Activated CD8-positive, alpha-beta memory T cell treated with anti-CD3 and anti-CD28 coated beads, Interleukin-2, amount 50 U/mL, for 24 hours (primary cell): ENCODE measurements around the gene IGF2.
"Not testable (repeated sequence)": the region's sequence is repeated elsewhere in the genome, so short reads cannot be mapped to it uniquely, and the experiment has no call there.

ENCODE experiments used
- DNase-seq: peaks from one replicate; pipeline ENCODE4 v3.0.0-alpha.2; 2020; ENCODE audit errors: extremely low read depth

IGF2 gene

DNA sequence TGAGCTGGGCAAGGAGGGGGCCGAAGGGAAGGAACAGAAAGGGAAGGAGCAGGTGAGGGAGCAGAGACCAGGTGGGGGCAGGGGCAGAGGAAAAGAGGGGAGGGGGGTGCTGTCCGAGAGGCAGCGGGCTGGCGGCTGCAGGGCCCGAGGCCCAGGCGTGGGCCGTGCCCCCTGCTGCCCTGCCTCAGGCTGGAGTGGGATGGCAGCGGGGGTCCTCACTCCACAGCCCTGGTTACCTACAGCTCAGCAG, 2.3 kb downstream of the IGF2 start:
- DNase-seq: no peak

DNA sequence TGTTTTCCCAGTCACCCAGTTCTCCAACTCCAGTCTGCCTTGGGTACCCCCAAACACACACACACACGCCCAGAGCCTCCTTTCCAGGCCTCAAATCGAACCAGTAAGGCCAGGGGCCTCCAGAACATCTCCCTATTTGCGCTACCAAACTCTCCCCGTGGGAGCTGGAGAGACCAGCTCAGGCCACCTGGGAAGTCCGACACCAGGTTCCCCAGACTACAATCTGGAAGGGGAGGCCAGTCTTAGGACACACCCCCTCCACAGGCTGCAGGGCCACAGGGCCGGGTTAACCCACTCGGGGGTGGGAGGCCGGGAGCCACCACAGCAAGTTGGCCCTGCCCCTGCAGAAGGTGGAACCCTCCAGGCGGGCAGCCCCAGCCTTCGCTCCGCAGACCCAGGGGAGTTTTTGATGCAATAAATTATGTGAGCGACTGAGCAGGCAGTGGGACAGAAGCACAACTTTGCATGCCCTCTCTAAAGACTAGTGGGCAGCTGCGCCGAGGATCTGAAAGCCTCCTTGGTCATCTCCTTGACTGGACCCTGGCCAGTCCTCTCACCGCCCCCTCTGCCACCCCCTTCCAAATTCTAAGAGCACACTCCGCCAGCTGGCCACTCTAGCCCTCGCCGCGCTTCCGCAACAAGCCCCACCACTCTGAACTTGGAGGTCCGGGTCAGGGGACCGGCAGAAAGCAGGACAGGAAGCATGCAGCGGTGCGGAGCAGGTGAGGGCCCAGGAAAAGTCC, 2.8 kb downstream of the IGF2 start:
- no peak for DNase-seq

DNA sequence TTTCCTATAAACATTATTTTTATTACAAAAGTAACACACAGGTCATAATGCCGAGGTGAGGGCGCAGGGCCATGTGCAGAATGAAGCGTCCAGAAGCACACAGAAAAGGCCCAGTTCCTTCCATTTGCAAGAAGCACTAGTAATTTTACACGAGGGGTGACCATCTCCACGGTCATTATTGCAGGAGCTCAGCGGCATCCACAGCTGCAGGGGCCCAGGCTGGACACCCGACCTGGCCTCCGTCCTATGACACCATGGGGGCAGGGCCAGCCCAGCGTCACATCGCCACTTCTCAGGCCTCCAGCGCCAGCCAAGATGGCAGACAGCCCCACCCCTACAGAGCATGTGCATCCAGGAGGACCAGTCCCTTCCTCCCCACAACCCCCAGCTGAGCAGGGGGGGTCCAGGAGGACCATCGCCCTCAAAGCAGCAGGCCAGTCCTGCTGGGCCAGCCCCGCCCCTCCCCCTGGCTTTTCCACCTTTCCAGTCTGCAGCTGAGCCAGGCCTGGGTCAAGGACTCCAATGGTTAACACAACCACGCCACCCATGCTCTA, 3.5 kb downstream of the IGF2 start:
- DNase-seq: no peak

DNA sequence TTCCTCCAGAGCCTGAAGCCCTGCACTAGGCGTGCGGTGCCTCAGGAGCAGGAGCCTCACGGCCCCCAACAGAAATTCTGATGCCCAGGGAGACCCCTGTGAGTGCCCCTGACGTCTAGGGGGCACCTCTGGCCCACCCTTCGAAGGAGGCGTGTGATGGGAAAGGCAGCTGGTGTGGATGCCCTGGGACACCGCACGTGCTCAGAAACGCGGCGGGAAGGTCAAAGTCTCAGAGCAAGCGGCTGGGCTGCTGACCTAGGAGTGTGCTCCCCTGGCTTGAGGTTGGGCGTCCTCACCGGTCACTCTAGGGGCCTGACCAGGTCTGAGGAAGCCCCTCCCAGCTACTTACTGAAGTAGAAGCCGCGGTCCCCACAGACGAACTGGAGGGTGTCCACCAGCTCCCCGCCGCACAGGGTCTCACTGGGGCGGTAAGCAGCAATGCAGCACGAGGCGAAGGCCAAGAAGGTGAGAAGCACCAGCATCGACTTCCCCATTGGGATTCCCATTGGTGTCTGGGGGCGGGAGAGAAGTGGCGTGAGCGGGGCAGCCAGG, 4.1 kb downstream of the IGF2 start:
- no peak for DNase-seq

DNA sequence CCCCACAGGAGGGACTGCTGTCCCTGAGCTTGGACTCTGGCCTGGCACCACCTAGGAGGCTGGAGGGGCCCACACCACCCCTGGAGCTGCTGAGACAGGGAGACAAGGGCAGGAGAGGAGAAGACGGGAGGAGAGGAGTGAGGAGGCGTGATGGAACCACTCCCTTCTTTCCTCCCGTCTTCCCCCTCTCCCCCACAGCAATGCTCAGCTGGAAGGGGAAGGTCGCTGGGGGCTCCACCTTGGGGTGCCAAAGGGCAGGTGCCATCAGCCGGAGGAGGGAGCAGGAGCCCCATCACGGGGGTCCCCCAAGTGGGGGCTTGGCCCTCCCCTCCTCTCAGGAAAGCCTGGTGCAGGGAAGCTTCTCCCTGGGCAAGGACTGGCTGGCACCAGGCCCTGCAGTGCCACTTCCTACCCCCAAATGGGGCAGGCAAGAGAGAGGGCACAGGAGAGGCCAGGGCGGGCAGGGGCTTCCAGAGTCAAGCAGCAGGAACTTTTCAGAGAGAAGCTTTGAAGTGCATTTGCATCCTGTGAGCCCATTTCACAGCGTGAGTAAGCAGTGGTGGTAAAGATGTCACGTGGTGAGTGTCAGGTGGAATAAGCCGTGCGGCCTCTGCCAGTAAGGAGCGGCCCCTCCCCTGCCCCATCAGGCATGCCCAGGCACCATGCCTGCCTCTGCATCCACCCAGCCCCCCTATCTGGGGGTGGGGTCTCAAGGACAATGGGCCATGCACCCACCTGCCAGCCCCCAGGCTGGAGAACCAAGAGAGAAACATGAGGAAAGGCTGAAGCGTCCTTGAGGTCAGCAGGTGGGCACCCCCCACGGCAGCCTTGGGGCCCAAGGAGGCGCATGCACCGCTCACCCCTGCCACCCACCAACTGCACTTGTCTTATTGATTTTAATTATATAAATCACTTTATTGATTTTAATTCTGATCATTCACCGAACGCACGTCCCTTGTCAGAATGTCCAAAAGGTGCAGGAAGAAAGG, 4.9 kb downstream of the IGF2 start:
- no peak for DNase-seq

DNA sequence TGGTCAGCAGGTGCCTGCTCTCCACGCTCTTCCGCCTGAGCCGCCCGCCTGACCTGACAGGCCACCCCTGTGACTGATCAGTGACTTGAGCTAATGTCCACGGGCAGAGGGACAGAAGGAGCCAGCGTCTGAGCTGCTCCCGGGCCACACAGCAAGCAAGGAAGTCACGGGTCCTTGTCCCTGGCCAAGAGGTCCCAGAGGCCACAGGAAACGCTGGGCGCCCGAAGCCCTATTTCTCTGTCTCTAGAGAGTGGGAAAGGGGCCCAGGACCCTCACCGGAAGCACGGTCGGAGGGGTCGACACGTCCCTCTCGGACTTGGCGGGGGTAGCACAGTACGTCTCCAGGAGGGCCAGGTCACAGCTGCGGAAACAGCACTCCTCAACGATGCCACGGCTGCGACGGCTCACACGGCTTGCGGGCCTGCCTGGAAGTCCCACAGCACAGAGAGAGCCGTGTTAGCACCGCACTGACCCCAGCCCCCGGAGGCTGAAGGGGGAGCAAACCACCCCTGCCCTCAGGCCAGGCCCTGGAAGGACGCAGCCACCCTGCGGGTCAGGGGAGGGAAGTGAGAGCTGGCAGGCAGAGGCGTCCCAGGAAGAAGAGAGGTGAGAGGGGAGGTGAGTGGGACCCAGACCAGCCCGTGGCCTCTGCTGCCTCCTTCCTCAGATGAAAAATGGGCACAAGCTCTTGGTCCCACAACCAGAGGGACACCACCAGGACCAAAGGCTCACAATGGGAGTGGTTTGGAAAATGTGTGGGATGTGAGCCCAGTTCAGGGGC, 5.8 kb downstream of the IGF2 start:
- DNase-seq: no peak

DNA sequence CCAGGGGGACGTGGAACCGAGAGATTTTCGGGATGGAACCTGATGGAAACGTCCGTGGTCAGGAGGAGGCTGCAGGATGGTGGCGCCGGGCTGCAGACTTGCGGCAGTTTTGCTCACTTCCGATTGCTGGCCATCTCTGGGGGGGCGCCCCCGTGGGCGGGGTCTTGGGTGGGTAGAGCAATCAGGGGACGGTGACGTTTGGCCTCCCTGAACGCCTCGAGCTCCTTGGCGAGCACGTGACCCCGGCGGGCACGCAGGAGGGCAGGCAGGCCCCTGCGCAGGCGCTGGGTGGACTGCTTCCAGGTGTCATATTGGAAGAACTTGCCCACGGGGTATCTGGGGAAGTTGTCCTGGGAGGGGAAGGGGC, 6.3 kb downstream of the IGF2 start:
- DNase-seq: no peak

DNA sequence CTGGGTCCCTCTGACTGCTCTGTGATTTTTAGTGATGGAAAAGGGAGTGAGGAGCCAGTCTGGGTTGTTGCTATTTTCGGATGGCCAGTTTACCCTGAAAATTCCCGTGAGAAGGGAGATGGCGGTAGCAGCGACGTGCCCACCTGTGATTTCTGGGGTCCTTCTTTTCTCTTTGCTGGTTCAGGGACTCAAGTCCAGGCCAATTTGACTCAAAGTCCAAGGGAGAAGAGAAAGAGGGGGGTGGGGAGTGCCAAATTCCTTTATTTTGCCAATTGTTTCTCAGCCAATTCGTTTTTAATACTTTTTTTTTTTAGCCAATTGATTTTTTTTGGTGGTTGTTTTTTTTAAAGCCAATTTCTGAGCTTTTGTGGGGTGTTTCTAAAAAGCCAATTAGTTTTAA, 6.9 kb downstream of the IGF2 start:
- no peak for DNase-seq

DNA sequence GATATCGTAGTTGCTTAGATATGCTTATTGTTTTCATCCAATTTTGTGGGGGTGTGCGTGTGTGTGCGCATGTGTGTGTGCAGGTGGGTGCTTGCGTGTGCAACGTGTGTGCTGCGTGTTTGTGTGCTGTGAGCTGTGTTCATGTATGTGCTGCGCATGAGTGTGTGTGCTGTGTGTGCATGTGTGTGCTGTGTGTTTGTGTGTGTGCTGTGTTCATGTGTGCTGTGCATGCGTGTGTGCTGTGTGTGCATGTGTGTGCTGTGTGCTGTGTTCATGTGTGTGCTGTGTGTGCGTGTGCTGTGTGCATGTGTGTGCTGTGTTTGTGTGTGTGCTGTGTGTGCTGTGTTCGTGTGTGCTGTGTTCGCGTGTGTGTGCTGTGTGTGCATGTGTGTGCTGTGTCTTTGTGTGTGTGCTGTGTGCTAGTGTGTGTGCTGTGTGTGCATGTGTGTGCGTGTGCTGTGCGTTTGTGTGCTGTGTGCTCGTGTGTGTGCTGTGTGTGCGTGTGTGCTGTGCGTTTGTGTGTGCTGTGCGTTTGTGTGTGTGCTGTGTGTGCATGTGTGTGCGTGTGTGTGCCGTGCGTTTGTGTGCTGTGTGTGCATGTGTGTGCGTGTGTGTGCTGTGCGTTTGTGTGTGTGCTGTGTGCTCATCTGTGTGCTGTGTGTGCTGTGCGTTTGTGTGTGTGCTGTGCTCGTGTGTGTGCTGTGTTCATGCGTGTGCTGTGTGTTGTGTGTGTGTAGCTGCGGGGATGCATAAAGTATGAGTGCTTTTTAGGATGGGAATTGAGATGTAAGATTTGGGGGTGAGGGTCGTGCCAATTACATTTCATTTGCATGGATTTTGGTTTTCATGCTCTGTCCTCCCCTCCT, 7.6 kb downstream of the IGF2 start:
- no peak for DNase-seq

DNA sequence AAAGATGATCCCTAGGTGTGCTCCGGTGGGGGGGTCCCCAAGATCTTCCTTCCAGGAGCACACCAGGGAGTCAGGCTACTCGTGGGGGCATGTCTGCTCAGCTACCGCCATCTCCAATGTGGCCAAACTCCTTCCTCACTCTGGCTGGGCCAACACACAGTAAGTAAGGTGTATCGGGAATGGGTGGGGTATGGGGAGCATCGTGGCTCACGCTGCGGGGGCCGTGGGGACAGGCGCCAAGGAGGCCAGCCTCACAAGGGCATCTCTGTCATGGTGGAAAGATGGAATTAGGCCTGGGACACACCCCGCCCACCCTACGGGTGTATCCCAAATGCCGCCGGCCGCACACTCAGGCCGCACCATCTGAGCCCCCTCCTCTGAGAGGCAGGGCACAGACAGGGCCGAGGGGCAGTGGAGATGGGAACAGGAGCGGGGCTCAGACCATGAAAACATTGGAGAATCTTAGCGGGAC, 8.3 kb downstream of the IGF2 start:
- DNase-seq: no peak

DNA sequence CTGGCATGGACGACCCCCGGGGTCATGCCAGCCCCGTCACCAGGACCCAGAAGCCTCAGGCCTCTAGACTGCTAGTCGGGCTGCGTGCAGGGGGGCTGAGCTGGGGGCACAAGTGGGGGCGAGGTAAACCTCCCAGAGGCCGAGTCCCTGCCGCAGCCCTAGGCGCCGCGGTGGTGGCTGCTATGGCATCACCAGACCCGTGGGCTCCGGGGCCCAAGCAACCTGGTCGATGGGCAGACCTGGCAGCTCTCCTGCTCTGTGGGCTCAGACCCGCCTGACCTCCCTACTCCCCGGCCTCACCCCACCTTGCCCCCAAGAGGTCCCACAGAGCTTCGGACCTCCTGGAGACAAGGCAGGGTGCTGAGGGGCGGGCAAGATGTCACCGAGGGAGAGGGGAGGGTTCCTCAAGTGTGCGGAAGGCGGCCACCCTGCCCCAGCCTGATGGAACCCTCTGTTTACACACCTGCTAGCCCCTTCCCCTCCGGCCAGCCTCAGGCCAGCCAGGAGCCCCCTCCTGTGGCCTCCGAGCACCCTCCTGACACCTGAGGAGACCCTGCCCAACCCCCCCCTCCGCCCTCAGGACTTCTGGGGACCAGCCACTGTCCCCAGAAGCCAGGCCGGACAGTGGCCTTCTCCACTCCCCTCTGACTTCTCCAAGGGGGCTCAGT, 9.4 kb downstream of the IGF2 start:
- no peak for DNase-seq

DNA sequence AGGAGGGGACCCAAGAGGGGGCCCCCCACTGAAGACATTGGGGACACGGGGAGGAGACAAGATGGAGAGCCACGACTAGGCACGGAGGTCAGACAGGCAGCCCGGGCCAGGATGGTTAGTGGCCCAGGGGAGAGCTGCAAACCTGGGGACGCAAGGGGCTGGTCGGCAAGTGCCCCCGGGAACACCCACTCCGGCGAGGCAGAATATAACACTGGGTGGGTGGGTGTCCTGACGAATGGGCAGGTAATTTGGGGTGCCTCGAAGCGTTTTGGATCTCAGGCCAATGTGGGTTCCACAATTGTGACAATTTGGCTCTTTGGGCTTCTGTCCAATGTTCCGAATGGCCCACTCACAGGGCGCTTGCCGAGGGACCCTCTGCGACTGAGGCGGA, 9.9 kb downstream of the IGF2 start:
- DNase-seq: no peak

DNA sequence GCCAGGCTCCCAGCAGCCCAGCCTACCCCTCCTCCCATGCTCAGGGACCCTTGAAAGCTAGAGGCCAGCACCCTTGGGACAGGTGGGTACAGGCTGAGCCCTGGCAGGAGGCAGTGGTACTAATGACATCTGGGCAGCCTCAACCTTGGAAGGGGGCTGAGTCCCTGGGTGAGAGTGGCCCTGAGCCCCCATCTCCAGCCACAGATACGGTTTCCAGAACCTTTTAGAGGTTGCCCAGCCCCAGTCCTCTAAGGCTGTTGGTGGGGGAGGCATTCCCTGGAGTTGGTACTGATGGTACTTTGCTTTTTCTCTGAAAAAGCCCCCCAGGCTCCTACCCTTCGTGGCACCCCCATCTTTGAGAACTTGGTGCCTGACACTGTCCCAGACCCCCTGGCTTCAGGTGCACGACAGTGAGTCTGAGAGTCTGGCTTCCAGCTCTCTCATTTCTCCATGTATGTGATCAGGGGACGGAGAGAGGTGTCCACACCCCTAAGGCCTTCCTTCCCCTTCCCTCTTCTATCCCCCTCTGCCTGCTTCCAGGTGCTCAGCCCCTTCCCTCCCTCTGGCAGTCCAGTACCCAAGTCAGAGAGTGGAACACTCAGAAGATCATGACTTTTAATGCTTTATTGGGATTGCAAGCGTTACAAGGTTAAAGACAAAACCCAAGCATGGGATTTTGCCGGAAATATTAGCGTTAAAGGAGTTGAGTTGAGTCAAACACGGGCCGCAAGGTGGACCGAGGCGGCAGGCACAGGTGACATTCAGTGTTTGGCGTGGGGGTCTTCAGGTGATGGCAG, 10.5 kb downstream of the IGF2 start:
- no peak for DNase-seq

DNA sequence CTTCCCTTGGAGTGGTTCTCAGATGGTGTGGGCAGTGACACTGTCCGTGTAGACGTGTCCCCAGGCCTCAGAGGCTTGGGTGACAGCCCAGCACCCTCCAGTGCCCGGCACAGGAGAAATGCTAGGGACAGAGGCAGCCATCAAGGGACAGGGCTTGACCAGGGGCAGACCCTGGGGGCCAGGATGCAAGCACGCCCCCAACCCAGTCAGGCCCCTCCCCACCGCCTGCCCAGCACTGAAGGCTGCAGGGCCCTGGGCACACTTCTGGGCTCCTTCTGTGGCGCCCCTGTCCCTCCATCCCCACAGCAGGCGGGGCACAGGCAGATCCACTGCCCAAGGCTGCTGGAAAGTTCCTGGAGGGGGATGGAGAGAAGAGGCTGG, 11.1 kb downstream of the IGF2 start:
- DNase-seq: no peak

DNA sequence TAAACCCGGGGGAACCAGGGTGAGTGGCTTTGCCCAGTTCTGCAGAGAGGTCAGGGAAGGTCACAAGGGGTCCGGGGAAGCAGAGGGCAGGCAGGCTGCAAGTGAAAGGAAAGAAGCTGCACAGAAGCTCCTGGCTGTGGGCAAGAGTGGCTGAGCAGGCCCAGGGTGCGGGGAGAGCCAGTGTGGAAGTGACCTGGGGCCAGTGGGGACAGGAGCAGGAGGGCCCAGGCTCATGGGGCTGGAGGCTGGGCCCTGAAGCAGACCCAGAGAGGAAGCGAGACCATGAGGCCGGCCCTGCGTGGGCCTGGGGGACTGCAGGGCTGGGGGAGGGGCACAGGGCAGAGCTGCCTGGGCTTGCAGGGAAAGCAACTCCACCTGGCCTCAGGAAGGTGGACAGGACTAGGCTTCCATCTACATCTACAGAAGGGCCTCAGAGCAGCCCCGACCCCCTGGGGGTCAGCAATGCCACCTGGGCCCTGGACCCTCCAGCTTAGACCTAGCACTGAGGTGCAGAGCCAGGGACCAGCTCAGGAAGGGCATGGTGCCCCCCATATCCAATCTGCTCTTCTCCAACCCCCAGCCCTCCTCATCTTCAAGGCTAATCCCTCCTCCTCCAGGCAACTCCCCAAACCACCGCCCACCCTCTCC, 11.6 kb downstream of the IGF2 start:
- no peak for DNase-seq

DNA sequence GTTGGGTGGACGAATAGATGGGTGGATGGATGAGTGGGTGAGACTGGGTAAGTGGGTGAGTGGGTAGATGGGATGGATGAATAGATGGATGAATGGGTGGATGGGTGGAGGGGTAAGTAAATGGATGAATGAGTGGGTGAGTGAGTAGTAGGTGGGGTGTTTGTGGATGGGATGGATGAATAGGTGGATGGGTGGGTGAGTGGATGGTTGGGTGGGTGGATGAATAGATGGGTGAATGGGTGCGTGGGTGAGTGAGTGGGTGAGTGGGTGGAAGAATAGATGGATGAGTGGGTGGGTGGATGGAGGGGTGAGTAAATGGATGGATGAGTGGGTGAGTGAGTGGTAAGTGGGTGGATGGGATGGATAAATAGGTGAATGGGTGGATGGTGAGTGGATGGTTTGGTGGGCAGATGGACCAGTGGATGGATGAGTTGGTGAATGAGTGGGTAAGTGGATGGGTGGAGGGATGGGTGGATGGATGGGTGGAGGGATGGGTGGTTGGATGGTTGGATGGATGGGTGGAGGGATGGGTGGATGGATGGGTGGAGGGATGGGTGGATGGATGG, 12.6 kb downstream of the IGF2 start:
- no peak for DNase-seq

DNA sequence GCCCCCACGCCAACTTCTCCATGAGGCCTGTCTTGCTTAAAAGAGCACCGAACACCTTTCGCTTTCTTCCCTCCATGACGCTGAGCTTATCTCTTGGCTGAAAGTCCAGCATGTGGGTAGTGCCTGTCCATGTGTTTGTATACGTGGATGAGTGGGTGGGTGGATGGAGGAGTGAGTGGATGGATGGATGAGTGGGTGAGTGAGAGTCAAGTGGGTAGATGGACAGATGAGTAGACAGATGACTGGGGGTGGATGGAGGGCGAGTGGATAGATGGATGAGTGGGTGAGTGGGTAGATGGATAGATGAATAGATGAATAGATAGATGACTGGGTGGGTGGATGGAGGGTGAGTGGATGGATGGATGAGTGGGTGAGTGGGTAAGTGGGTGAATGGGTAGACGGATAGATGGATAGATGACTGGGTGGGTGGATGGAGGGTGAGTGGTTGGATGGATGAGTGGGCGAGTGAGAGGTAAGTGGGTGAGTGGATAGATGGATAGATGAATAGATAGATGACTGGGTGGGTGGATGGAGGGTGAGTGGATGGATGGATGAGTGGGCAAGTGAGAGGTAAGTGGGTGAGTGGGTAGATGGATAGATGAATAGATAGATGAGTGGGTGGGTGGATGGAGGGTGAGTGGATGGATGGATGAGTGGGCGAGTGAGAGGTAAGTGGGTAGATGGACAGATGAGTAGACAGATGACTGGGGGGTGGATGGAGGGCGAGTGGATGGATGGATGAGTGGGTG, 14.3 kb downstream of the IGF2 start:
- DNase-seq: not testable (repeated sequence)

DNA sequence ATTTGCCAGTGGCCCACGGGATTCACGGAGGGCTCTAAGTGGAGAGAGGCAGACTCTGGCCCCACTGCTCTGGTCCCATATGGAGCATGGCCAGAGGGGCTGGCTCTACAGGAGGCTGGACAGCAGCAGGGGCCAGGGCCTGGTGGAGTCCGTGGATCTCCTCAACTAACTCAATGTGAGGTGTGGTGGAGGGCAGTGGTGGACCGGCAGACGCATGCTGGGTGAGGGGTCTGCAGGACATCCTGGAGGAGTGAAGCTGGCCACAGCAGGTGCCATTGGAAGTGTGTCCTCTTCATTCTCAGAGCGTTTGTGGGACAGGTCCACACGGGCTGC, 15.6 kb downstream of the IGF2 start:
- no peak for DNase-seq
